MM.1S (cell line): ENCODE measurements around the gene FKBP7.

Source experiments
- DNase-seq: peaks from one replicate; pipeline ENCODE4 v3.0.0-alpha.2; 2015
- H2AFZ ChIP-seq: fragments of 300-600 bp; sonication (generic); 2 replicates; pipeline ENCODE4 v1.6.0; 2016; ENCODE audit warnings: antibody characterized with exemption, low read length
- H3F3A ChIP-seq: fragments of 300-600 bp; sonication (generic); 2 replicates; pipeline ENCODE4 v1.6.1; 2016; ENCODE audit warnings: mild to moderate bottlenecking, antibody characterized with exemption, low read length, moderate library complexity, mixed read lengths; ENCODE audit not compliant: insufficient read depth
- H3K27ac ChIP-seq: fragments of 300-600 bp; sonication (generic); 2 replicates; pipeline ENCODE4 v1.5.1; 2016; ENCODE audit warnings: mild to moderate bottlenecking, low read length
- H3K27me3 ChIP-seq: fragments of 300-600 bp; sonication (generic); replicated peaks from 2 replicates; pipeline ENCODE4 v1.6.0; 2016; ENCODE audit warnings: low read length; ENCODE audit not compliant: insufficient read depth
- H3K36me3 ChIP-seq: fragments of 300-600 bp; sonication (generic); replicated peaks from 2 replicates; pipeline ENCODE4 v1.6.1; 2016; ENCODE audit warnings: mild to moderate bottlenecking, low read length, mixed read lengths; ENCODE audit not compliant: insufficient read depth
- H3K4me1 ChIP-seq: fragments of 300-600 bp; sonication (generic); 2 replicates; pipeline ENCODE4 v1.6.1; 2016; ENCODE audit warnings: low read length, mixed read lengths
- H3K4me2 ChIP-seq: fragments of 300-600 bp; sonication (generic); 2 replicates; pipeline ENCODE4 v1.6.0; 2016; ENCODE audit warnings: low read depth, low read length
- H3K4me3 ChIP-seq: fragments of 300-600 bp; sonication (generic); 2 replicates; pipeline ENCODE4 v1.5.1; 2016; ENCODE audit warnings: low read length, mixed read lengths
- H3K79me2 ChIP-seq: fragments of 300-600 bp; sonication (generic); 2 replicates; pipeline ENCODE4 v1.6.1; 2016; ENCODE audit warnings: mixed run types, low read length, mixed read lengths
- H3K9ac ChIP-seq: fragments of 300-600 bp; sonication (generic); 2 replicates; pipeline ENCODE4 v1.6.1; 2016; ENCODE audit warnings: low read length, mixed read lengths
- H3K9me2 ChIP-seq: fragments of 300-600 bp; sonication (generic); replicated peaks from 2 replicates; pipeline ENCODE4 v1.6.1; 2016; ENCODE audit warnings: mild to moderate bottlenecking, low read length, mixed read lengths; ENCODE audit not compliant: insufficient read depth
- H3K9me3 ChIP-seq: fragments of 300-600 bp; sonication (generic); replicated peaks from 2 replicates; pipeline ENCODE4 v1.6.1; 2016; ENCODE audit warnings: mild to moderate bottlenecking, low read length, mixed read lengths; ENCODE audit not compliant: insufficient read depth
- H4K20me1 ChIP-seq: fragments of 300-600 bp; sonication (generic); 2 replicates; pipeline ENCODE4 v1.6.1; 2016; ENCODE audit warnings: mild to moderate bottlenecking, low read length, moderate library complexity, mixed read lengths; ENCODE audit not compliant: insufficient read depth
- EZH2 ChIP-seq: fragments of 300-600 bp; sonication (generic); optimal IDR thresholded peaks from 2 replicates; pipeline ENCODE3; 2017; ENCODE audit warnings: low read depth, mild to moderate bottlenecking, antibody characterized with exemption, low read length, mixed read lengths
- EZH2phosphoT487 ChIP-seq: fragments of 300-600 bp; sonication (generic); IDR thresholded peaks from 2 replicates; pipeline ENCODE4 v1.6.1; 2018; ENCODE audit warnings: antibody characterized with exemption, low read length
- TF ChIP-seq, protein P1 (sequence below): fragments of 300-600 bp; sonication (generic); IDR thresholded peaks from 2 replicates; pipeline ENCODE4 v1.5.1; 2016; ENCODE audit warnings: antibody characterized with exemption, low read length, mixed read lengths

The FKBP7 gene

GRCh38 chr2:178491612-178492011 is 13.2 kb upstream of the FKBP7 start:
- no peaks in the 10 kb centered on the region for H3K9me2 ChIP-seq
- H4K20me1 ChIP-seq, result no peaks in the 10 kb centered on the region
- H3K4me3 ChIP-seq, result no peak overlapping the region
- no peak overlapping the region for H3K27ac ChIP-seq
- no peak overlapping the region for H3K4me2 ChIP-seq
- no peaks in the 10 kb centered on the region for H3F3A ChIP-seq
- no peak overlapping the region for H2AFZ ChIP-seq
- H3K27me3 ChIP-seq, result no peaks in the 10 kb centered on the region
- no peak for DNase-seq
- no peak overlapping the region for H3K9ac ChIP-seq
- peaks cover 15% of the 10 kb centered on the region; the same call in 1 of the 2 replicates for H3K36me3 ChIP-seq
- H3K9me3 ChIP-seq, result no peaks in the 10 kb centered on the region
- peaks cover 5% of the 10 kb centered on the region for H3K79me2 ChIP-seq
- H3K4me1 ChIP-seq, result peaks cover 12% of the 10 kb centered on the region
- no peak for TF ChIP-seq EZH2

DNA sequence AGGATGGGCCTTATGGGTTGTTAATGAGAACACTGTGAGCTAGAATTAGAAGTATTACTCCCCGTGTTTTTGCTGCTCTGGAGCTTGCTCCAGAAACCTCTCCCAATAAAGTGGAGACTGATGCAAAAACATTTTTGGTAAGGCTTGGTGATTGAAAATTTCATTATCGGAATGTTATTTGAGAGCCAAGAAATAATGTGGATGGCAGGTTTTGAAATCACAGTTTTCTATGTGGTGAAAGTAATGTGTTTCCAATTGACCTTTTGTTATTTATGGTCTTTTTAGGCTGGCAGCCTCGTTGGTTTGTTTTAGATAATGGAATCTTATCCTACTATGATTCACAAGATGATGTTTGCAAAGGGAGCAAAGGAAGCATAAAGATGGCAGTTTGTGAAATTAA is 7.0 kb upstream of the FKBP7 start:
- DNase-seq, result no peak
- H3K27me3 ChIP-seq, result no peaks in the 10 kb centered on the region
- no peaks in the 10 kb centered on the region for H3K9me2 ChIP-seq
- peaks cover 60% of the 10 kb centered on the region for H3K79me2 ChIP-seq
- H3K4me2 ChIP-seq, result no peak overlapping the region
- no peaks in the 10 kb centered on the region for H3F3A ChIP-seq
- TF ChIP-seq EZH2phosphoT487 (no peak), EZH2 (no peak)
- TF ChIP-seq, protein P1, sequence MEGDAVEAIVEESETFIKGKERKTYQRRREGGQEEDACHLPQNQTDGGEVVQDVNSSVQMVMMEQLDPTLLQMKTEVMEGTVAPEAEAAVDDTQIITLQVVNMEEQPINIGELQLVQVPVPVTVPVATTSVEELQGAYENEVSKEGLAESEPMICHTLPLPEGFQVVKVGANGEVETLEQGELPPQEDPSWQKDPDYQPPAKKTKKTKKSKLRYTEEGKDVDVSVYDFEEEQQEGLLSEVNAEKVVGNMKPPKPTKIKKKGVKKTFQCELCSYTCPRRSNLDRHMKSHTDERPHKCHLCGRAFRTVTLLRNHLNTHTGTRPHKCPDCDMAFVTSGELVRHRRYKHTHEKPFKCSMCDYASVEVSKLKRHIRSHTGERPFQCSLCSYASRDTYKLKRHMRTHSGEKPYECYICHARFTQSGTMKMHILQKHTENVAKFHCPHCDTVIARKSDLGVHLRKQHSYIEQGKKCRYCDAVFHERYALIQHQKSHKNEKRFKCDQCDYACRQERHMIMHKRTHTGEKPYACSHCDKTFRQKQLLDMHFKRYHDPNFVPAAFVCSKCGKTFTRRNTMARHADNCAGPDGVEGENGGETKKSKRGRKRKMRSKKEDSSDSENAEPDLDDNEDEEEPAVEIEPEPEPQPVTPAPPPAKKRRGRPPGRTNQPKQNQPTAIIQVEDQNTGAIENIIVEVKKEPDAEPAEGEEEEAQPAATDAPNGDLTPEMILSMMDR, result no peak
- H4K20me1 ChIP-seq, result no peaks in the 10 kb centered on the region
- no peak overlapping the region for H3K27ac ChIP-seq
- H3K4me3 ChIP-seq, result no peak overlapping the region
- peaks cover 14% of the 10 kb centered on the region for H3K4me1 ChIP-seq
- H3K9ac ChIP-seq, result no peak overlapping the region
- no peaks in the 10 kb centered on the region for H3K9me3 ChIP-seq
- no peak overlapping the region for H2AFZ ChIP-seq
- 0 out of 2 replicates have a peak, but pooled peaks cover 5% of the 10 kb centered on the region for H3K36me3 ChIP-seq

DNA sequence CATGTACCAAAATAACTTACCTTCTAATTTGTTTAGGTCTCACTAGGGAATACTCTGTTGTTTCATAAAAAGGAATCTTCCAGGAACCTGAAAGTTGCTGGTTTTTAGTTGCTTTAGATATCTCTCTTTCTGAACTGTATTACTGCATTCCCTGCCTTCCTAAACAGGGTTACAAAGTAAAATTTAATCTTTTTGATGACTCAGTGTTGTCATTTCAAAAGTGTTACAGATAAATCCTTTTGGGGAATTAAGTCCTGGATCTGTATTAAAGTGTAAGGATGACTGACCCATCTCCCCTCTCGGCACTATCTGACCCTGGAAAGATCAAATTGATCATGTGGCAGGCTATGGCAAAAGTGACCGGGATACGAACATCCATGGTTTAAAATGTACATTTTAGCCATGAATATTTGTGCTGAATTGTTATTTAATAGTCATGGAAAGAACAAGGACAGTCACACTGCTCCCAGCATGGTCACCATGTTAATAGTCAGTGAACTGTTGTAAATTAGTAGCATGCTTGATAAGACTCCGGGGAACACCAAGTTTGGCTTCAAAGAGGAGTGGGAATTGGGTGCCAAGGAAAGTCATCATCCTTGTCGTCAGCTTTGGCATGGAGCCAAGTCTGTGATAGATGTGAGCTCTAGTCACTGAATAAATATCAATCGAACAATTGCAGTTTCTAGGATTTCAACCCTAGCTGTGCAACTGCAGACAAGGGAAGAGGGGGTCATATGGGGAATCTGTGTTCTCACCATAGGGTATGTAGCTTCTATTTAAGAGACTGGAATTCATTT is 6.0 kb upstream of the FKBP7 start:
- H3K9ac ChIP-seq, result no peak overlapping the region
- no peaks in the 10 kb centered on the region for H3K9me3 ChIP-seq
- no peaks in the 10 kb centered on the region for H3K27me3 ChIP-seq
- H4K20me1 ChIP-seq, result no peaks in the 10 kb centered on the region
- no peak overlapping the region for H2AFZ ChIP-seq
- DNase-seq, result no peak
- TF ChIP-seq EZH2 (no peak), EZH2phosphoT487 (no peak)
- TF ChIP-seq, protein P1, result no peak
- H3F3A ChIP-seq, result peaks cover 6% of the 10 kb centered on the region
- H3K36me3 ChIP-seq, result 0 out of 2 replicates have a peak, but pooled peaks cover 5% of the 10 kb centered on the region
- no peak overlapping the region for H3K4me2 ChIP-seq
- H3K27ac ChIP-seq, result no peak overlapping the region
- no peak overlapping the region for H3K4me3 ChIP-seq
- peaks cover 60% of the 10 kb centered on the region for H3K79me2 ChIP-seq
- peaks cover 19% of the 10 kb centered on the region for H3K4me1 ChIP-seq
- H3K9me2 ChIP-seq, result no peaks in the 10 kb centered on the region

DNA sequence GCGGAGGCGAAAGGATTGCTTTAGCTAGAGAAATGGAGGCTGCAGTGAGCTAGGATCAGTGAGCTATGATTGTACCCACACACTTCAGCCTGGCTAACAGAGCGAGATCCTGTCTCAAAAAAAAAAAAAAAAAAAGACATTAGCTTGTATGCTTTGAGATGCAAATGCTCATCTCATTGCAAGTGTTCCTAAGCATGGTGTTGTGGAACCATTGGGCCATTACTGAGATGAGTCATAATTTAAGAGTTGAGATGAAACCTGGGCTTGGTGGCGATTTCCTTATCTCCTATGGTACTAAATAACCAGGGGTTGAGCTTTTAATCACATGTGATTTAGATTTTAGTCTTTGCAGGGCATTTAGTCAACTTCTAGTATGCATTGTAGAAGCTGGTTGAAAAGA is 4.0 kb upstream of the FKBP7 start:
- DNase-seq, result no peak
- TF ChIP-seq, protein P1, result no peak
- TF ChIP-seq EZH2phosphoT487 (no peak), EZH2 (no peak)
- Histone ChIP-seq H3F3A (peaks cover 25% of the 10 kb centered on the region), H3K4me2 (peak overlapping the region; percentile 75; the same call in 1 of the 2 replicates), H4K20me1 (no peaks in the 10 kb centered on the region), H3K4me1 (peaks cover 25% of the 10 kb centered on the region), H3K27me3 (no peaks in the 10 kb centered on the region), H3K9ac (no peak overlapping the region), H3K9me3 (no peaks in the 10 kb centered on the region), H3K36me3 (0 out of 2 replicates have a peak, but pooled peaks cover 5% of the 10 kb centered on the region), H3K79me2 (peaks cover 55% of the 10 kb centered on the region), H2AFZ (no peak overlapping the region), H3K4me3 (no peak overlapping the region), H3K27ac (no peak overlapping the region), H3K9me2 (no peaks in the 10 kb centered on the region)
